ENCODE measurements around the gene RGS6.

Gene RGS6

GRCh38 chr14:72553161-72553560 is 620.9 kb downstream of the RGS6 start:
- peaks cover 15% of the 10 kb centered on the region for H3K4me1 ChIP-seq (ENCODE audit: control insufficient read depth, insufficient read depth, low read length)
- H3K4me3 ChIP-seq (ENCODE audit: low read depth, low read length), result no peak overlapping the region
- H3K36me3 ChIP-seq (ENCODE audit: control insufficient read depth, insufficient read depth, low read length), result no peaks in the 10 kb centered on the region
- H3K9ac ChIP-seq (ENCODE audit: low read length), result no peak overlapping the region
- no peaks in the 10 kb centered on the region for H3K9me3 ChIP-seq (ENCODE audit: control insufficient read depth, insufficient read depth, low read depth, low read length)
- H3K27me3 ChIP-seq (ENCODE audit: control insufficient read depth, insufficient read depth, low read length), result no peaks in the 10 kb centered on the region; the same call in 1 of the 2 replicates
- H3K27ac ChIP-seq (ENCODE audit: low read depth, low read length), result no peak overlapping the region

GRCh38 chr14:72553656-72554055 is 621.4 kb downstream of the RGS6 start:
- no peaks in the 10 kb centered on the region for H3K9me3 ChIP-seq (ENCODE audit: control insufficient read depth, insufficient read depth, low read depth, low read length)
- peaks cover 18% of the 10 kb centered on the region for H3K4me1 ChIP-seq (ENCODE audit: control insufficient read depth, insufficient read depth, low read length)
- H3K4me3 ChIP-seq (ENCODE audit: low read depth, low read length), result no peak overlapping the region
- H3K27me3 ChIP-seq (ENCODE audit: control insufficient read depth, insufficient read depth, low read length), result no peaks in the 10 kb centered on the region; the same call in 1 of the 2 replicates
- no peak overlapping the region for H3K9ac ChIP-seq (ENCODE audit: low read length)
- H3K36me3 ChIP-seq (ENCODE audit: control insufficient read depth, insufficient read depth, low read length), result no peaks in the 10 kb centered on the region
- no peak overlapping the region for H3K27ac ChIP-seq (ENCODE audit: low read depth, low read length)

- Histone ChIP-seq H3K4me1 (ENCODE audit: control insufficient read depth, insufficient read depth, low read length) (peaks cover 25% of the 10 kb centered on the region), H3K36me3 (ENCODE audit: control insufficient read depth, insufficient read depth, low read length) (no peaks in the 10 kb centered on the region), H3K9me3 (ENCODE audit: control insufficient read depth, insufficient read depth, low read depth, low read length) (no peaks in the 10 kb centered on the region), H3K27me3 (ENCODE audit: control insufficient read depth, insufficient read depth, low read length) (no peaks in the 10 kb centered on the region; the same call in 1 of the 2 replicates), H3K9ac (ENCODE audit: low read length) (no peak overlapping the region), H3K27ac (ENCODE audit: low read depth, low read length) (no peak overlapping the region), H3K4me3 (ENCODE audit: low read depth, low read length) (no peak overlapping the region)
Measured at GRCh38 chr14:72554401-72554800, 622.2 kb downstream of the RGS6 start.

DNA sequence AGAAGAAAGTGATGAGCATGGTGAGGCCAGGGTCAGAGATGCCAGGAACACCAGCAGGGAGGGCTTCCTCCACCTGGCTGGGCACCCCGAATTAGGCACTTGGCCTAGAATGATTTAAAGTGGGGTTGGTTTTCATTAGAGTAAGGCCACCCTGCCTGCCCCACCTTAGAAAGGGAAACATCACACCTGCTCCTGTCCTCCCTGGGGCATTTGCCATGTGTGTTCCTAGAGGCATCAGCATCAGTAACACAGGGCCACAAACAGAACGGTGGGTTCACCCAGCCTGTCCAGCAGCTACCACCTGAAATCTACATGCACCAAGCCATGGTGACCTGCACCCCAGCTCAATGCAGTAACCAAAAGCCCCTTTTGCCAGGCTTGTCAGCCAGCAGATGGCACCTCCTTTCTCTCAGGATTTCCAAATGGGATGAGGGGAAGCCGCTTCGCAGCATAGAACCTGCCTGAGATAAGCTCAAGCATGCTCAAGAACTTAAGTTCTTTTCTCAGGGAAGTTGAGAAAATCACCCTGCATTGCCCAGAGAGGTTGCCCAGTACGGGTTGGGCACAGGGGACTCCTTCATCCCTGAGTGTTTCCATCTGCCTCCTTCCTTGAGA is 622.9 kb downstream of the RGS6 start:
- no peaks in the 10 kb centered on the region; the same call in 1 of the 2 replicates for H3K27me3 ChIP-seq (ENCODE audit: control insufficient read depth, insufficient read depth, low read length)
- no peak overlapping the region for H3K4me3 ChIP-seq (ENCODE audit: low read depth, low read length)
- H3K9ac ChIP-seq (ENCODE audit: low read length), result no peak overlapping the region
- peaks cover 32% of the 10 kb centered on the region for H3K4me1 ChIP-seq (ENCODE audit: control insufficient read depth, insufficient read depth, low read length)
- H3K27ac ChIP-seq (ENCODE audit: low read depth, low read length), result no peak overlapping the region
- no peaks in the 10 kb centered on the region for H3K9me3 ChIP-seq (ENCODE audit: control insufficient read depth, insufficient read depth, low read depth, low read length)
- H3K36me3 ChIP-seq (ENCODE audit: control insufficient read depth, insufficient read depth, low read length), result no peaks in the 10 kb centered on the region

DNA sequence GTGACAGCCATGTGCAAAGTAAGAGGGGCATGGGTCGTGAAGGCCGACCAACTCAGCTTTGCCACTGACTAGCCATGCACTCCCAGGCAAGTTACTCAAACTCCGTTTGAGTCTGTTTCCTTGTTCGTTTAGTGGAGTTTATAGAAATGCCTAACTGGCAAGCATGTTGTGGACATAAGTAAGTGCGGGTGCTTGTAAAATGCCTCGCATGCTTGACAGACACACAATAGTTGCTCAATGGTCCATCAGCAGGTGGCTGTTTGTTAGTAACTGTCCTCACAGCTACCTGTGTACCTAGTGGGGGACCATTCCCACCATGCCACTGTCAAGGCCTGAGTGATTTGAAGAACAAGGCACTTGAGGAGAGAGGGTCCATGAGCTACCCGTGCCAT is 623.4 kb downstream of the RGS6 start:
- Histone ChIP-seq H3K9ac (ENCODE audit: low read length) (no peak overlapping the region), H3K36me3 (ENCODE audit: control insufficient read depth, insufficient read depth, low read length) (no peaks in the 10 kb centered on the region), H3K27me3 (ENCODE audit: control insufficient read depth, insufficient read depth, low read length) (no peaks in the 10 kb centered on the region; the same call in 1 of the 2 replicates), H3K4me1 (ENCODE audit: control insufficient read depth, insufficient read depth, low read length) (peaks cover 35% of the 10 kb centered on the region), H3K27ac (ENCODE audit: low read depth, low read length) (no peak overlapping the region), H3K4me3 (ENCODE audit: low read depth, low read length) (no peak overlapping the region), H3K9me3 (ENCODE audit: control insufficient read depth, insufficient read depth, low read depth, low read length) (no peaks in the 10 kb centered on the region)

DNA sequence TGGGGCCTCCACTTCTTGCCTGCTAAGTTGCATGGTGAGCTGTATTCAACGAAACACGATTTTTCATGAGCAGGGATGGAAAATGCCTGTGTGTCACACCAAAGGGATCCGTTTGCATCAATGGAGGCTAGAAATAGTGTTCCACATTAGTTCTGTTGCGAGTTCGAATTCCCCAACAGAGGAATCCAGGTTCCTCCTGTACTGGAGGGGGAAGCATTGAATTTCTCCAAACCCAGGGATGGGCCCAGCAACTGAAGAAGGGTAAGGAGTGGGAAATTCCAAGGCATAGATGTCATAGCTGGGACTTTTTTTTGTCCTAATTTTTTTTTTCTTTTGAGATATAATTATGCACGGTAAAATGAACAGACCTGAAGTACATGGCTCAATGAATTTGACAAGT is 625.4 kb downstream of the RGS6 start:
- Histone ChIP-seq H3K9me3 (ENCODE audit: control insufficient read depth, insufficient read depth, low read depth, low read length) (no peaks in the 10 kb centered on the region), H3K4me1 (ENCODE audit: control insufficient read depth, insufficient read depth, low read length) (peaks cover 33% of the 10 kb centered on the region), H3K36me3 (ENCODE audit: control insufficient read depth, insufficient read depth, low read length) (no peaks in the 10 kb centered on the region), H3K27me3 (ENCODE audit: control insufficient read depth, insufficient read depth, low read length) (no peaks in the 10 kb centered on the region; the same call in 1 of the 2 replicates), H3K4me3 (ENCODE audit: low read depth, low read length) (no peak overlapping the region), H3K27ac (ENCODE audit: low read depth, low read length) (no peak overlapping the region), H3K9ac (ENCODE audit: low read length) (no peak overlapping the region)

- H3K9me3 ChIP-seq (ENCODE audit: control insufficient read depth, insufficient read depth, low read depth, low read length), result no peaks in the 10 kb centered on the region
- no peak overlapping the region for H3K4me3 ChIP-seq (ENCODE audit: low read depth, low read length)
- no peak overlapping the region for H3K9ac ChIP-seq (ENCODE audit: low read length)
- H3K27ac ChIP-seq (ENCODE audit: low read depth, low read length), result no peak overlapping the region
- no peaks in the 10 kb centered on the region for H3K36me3 ChIP-seq (ENCODE audit: control insufficient read depth, insufficient read depth, low read length)
- H3K4me1 ChIP-seq (ENCODE audit: control insufficient read depth, insufficient read depth, low read length), result peaks cover 29% of the 10 kb centered on the region
- H3K27me3 ChIP-seq (ENCODE audit: control insufficient read depth, insufficient read depth, low read length), result no peaks in the 10 kb centered on the region; the same call in 1 of the 2 replicates
Measured at GRCh38 chr14:72558721-72559120, 626.5 kb downstream of the RGS6 start.

DNA sequence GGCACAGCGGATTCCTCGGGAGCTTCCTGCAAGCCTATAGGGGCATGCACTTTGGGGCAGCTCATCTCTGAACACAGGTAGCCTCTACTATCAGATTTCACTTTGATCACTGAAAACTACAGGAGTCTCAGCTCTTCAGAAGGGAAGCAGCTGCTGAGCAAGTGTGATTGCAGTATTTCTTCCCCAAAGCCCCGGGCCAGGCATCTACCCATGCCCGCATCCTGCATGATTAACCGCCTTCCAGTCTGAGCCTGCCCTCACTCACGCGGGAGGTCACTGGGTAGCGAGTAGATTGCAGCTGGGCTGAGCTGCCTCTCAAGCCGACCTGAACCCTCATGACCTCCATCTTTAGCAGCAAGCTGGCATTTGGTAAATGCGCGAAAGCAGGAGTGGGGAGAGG is 627.0 kb downstream of the RGS6 start:
- Histone ChIP-seq H3K27ac (ENCODE audit: low read depth, low read length) (no peak overlapping the region), H3K9me3 (ENCODE audit: control insufficient read depth, insufficient read depth, low read depth, low read length) (no peaks in the 10 kb centered on the region), H3K4me3 (ENCODE audit: low read depth, low read length) (no peak overlapping the region), H3K27me3 (ENCODE audit: control insufficient read depth, insufficient read depth, low read length) (no peaks in the 10 kb centered on the region), H3K9ac (ENCODE audit: low read length) (no peak overlapping the region), H3K4me1 (ENCODE audit: control insufficient read depth, insufficient read depth, low read length) (peaks cover 25% of the 10 kb centered on the region), H3K36me3 (ENCODE audit: control insufficient read depth, insufficient read depth, low read length) (no peaks in the 10 kb centered on the region)

DNA sequence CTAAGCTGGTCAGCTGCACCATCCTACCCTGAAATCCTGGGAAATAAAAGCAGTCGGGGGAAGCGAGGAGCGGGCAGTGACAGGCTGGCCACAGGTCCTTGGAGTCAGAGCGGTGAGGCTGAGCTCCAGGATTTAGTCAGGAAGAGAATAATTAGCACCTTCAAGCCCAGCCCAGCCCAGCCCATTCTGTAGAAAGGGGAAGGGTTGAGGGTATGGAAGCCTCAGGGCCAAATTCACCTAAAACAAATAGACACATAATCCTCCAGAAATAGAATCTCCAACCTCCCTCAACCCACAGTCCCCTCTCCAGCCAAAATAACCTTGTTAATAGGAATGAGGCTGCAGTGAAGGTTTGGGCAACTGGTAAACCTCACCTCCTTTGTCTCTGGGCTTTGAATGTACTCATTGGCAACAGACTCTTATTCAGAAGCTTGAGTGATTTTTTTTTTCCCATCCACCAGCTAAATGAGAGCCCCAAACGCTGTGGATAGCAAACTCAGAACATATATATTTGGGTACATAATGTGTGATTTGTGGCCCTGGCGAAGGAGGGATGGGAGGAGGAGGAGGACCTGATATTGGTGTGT is 627.5 kb downstream of the RGS6 start:
- Histone ChIP-seq H3K4me3 (ENCODE audit: low read depth, low read length) (no peak overlapping the region), H3K36me3 (ENCODE audit: control insufficient read depth, insufficient read depth, low read length) (no peaks in the 10 kb centered on the region), H3K27ac (ENCODE audit: low read depth, low read length) (no peak overlapping the region), H3K9me3 (ENCODE audit: control insufficient read depth, insufficient read depth, low read depth, low read length) (no peaks in the 10 kb centered on the region), H3K9ac (ENCODE audit: low read length) (no peak overlapping the region), H3K27me3 (ENCODE audit: control insufficient read depth, insufficient read depth, low read length) (no peaks in the 10 kb centered on the region), H3K4me1 (ENCODE audit: control insufficient read depth, insufficient read depth, low read length) (peaks cover 20% of the 10 kb centered on the region)

DNA sequence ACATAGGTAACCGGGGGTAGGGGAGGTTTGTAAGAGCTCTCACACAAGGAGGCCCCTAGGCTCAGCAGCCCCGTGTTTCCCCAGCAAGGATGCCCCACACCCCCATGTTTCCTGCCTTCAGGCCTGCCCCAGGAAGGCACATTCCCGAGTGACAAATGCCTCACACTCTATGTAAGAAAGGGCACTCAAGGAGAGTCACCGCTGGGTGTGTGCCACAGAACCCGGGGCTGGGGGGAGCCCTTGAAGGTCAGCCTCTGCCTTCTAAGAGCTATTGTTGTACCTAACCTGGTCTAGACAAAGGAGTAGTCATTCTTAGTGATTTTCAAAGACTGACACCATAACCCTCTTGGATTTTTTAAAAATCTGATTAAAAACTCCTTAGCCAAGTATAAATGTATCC is 628.1 kb downstream of the RGS6 start:
- Histone ChIP-seq H3K4me1 (ENCODE audit: control insufficient read depth, insufficient read depth, low read length) (peaks cover 20% of the 10 kb centered on the region), H3K27ac (ENCODE audit: low read depth, low read length) (no peak overlapping the region), H3K9me3 (ENCODE audit: control insufficient read depth, insufficient read depth, low read depth, low read length) (no peaks in the 10 kb centered on the region), H3K27me3 (ENCODE audit: control insufficient read depth, insufficient read depth, low read length) (no peaks in the 10 kb centered on the region), H3K4me3 (ENCODE audit: low read depth, low read length) (no peak overlapping the region), H3K36me3 (ENCODE audit: control insufficient read depth, insufficient read depth, low read length) (no peaks in the 10 kb centered on the region), H3K9ac (ENCODE audit: low read length) (no peak overlapping the region)

DNA sequence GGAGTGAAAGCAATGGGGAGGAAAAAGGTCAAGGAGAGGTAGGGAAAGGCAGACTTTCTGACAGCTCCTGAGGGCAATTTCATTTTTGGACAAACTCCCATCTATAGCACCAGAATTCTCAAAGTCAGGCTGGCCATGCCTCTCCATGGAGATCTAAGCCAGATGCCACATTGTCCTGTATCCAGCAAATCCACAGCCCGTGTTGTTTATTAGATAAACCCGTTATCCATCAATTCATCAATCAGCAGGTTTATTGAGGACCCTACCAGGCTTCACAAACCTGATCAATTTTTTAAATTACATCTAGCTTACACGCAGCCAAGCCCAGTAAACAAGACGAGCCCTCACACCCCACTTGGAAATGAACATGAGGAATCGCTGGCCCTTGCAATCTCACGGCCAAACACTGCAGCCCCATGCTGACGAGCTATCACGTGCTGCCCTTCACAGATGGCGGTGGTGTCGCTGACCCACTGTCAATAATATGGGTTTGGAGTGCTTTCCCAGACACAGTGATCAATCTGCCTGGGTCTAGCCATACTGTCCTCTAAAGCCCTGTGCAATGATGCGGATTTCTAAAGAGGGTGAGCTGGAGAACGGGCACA is 628.8 kb downstream of the RGS6 start:
- no peaks in the 10 kb centered on the region for H3K9me3 ChIP-seq (ENCODE audit: control insufficient read depth, insufficient read depth, low read depth, low read length)
- H3K36me3 ChIP-seq (ENCODE audit: control insufficient read depth, insufficient read depth, low read length), result no peaks in the 10 kb centered on the region
- peaks cover 20% of the 10 kb centered on the region for H3K4me1 ChIP-seq (ENCODE audit: control insufficient read depth, insufficient read depth, low read length)
- no peak overlapping the region for H3K9ac ChIP-seq (ENCODE audit: low read length)
- no peak overlapping the region for H3K4me3 ChIP-seq (ENCODE audit: low read depth, low read length)
- no peaks in the 10 kb centered on the region for H3K27me3 ChIP-seq (ENCODE audit: control insufficient read depth, insufficient read depth, low read length)
- H3K27ac ChIP-seq (ENCODE audit: low read depth, low read length), result no peak overlapping the region
